ENCODE measurements around the gene DIS3L2.

DNA sequence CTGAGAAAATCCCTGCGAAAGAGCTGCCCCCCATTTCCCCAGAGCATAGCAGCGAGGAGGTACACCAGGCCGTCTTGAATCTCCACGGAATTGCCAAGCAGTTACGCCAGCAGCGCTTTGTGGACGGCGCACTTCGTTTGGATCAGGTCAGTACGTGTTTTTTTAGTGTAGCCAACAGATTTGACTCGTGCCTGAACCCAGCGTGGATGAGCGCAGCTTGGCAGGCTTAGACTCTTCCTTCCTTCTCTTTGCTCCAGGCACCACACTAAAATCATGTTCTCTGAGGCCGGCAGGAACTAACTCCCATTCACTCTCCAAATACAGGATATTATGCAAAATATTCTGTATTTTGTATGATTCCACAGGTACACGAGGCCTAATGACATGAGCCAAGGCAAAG, 301.8 kb downstream of the DIS3L2 start:
- TF ChIP-seq CTCF (conservative IDR thresholded peaks at IDR 0.05; ENCODE audit: low read length) (no peak), EZH2phosphoT487 (IDR thresholded peaks at IDR 0.05; ENCODE audit: borderline replicate concordance) (no peak)
